Urinary bladder (tissue), 4 donors: ENCODE data around the gene VAT1. TPM values are rescaled to one million over a fixed set of nuclear protein-coding genes. Genes with fewer than 3 reads are reported as not detected.
"Not testable (repeated sequence)": the region's sequence is repeated elsewhere in the genome, so short reads cannot be mapped to it uniquely, and the experiment has no call there.

Experiments used
- DNase-seq: peaks from one replicate; pipeline ENCODE4 v3.0.0-alpha.2; 2015; ENCODE audit errors: extremely low spot score
- H3K27ac ChIP-seq: one replicate; pipeline ENCODE4 v1.5.1; 2013; ENCODE audit warnings: low read depth, mild to moderate bottlenecking, moderate library complexity
- H3K36me3 ChIP-seq: one replicate; pipeline ENCODE4 v1.6.1; 2013; ENCODE audit warnings: mild to moderate bottlenecking, moderate library complexity; ENCODE audit not compliant: insufficient read depth
- H3K4me1 ChIP-seq: one replicate; pipeline ENCODE4 v1.6.1; 2013; ENCODE audit warnings: mild to moderate bottlenecking, moderate library complexity; ENCODE audit not compliant: insufficient read depth
- H3K4me3 ChIP-seq: one replicate; pipeline ENCODE4 v1.5.1; 2013; ENCODE audit warnings: low read depth, low read length
- WGBS: extraction: QIAGEN DNeasy Blood & Tissue Kit; methylation state at CpG from one replicate; pipeline ENCODE4 v1.1.7; 2013; 5-methylcytosine and 5-hydroxymethylcytosine counted together
- polyA plus RNA-seq: library from polyadenylated mRNA; stranded (reverse); fragments of 200-250 nt; gene quantifications from one replicate; pipeline ENCODE4 v1.2.3, GENCODE V29; 2013
- total RNA-seq: library from RNA; depleted of rRNA; stranded (reverse); fragments of >200 nt; gene quantifications from one replicate; pipeline ENCODE4 v1.2.3, GENCODE V29; 2014
- donor health status: healthy with polysubstance abuse.
- donor health status: healthy.

Gene VAT1
- total and polyA plus RNA-seq, 2 donors, result 40.3 to 175 TPM

- 28% methylated on average over 18 of the region's 18 CpGs for WGBS
- Histone ChIP-seq H3K4me3 (peak within 1 kb of the TSS; percentile 68), H3K4me1 (no peaks in the 10 kb centered on the region), H3K27ac (peak within 1 kb of the TSS; percentile 90), H3K36me3 (no peaks in the 10 kb centered on the region)
- peak; percentile 47 for DNase-seq
These were observed 15.3 kb downstream of the VAT1 start, which contains the start of gene IFI35 for GRCh38 chr17:43006639-43007551. IFI35 (plus strand) TSS chr17:43006784; CDS start chr17:43006948, 164 bp downstream.

GRCh38 chr17:43003542-43004172 is 18.5 kb downstream of the VAT1 start:
- no peak for DNase-seq
- no peak overlapping the region for H3K4me3 ChIP-seq
- no peaks in the 10 kb centered on the region for H3K4me1 ChIP-seq
- 82% methylated on average over 5 of the region's 5 CpGs for WGBS
- no peak overlapping the region for H3K27ac ChIP-seq
- H3K36me3 ChIP-seq, result peaks cover 2% of the 10 kb centered on the region

GRCh38 chr17:43000894-43001293 is 21.3 kb downstream of the VAT1 start:
- 94% methylated on average over 13 of the region's 13 CpGs for WGBS
- H3K27ac ChIP-seq, H3K36me3 ChIP-seq, H3K4me3 ChIP-seq, DNase-seq, H3K4me1 ChIP-seq: not testable (repeated sequence)

DNA sequence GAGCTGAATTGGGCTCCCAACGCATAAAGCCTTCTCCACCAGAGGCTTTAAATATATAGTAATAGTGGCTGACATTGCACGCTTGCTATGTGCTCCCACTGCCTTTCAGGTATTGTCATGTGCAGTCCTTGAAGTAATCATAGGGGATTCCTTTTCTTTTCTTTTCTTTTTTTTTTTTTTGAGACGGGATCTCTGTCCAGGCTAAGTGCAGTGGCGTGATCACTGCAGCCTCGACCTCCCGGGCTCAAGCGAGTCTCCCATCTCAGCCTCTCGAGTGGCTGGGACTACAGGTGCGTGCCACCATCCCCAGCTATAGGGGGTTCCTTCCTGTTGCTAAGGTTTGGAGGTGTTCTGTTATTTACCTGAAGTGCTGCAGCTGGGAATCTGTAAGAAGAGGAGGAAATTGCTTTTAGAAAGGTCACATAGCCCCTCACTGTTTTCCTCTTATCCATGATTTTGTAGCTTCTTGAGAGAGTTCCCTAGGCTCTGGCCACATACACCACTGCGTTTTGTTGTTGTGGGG is 23.1 kb downstream of the VAT1 start:
- Histone ChIP-seq H3K4me1 (no peaks in the 10 kb centered on the region), H3K36me3 (peaks cover 2% of the 10 kb centered on the region), H3K4me3 (peak overlapping the region; percentile 55), H3K27ac (peak overlapping the region; percentile 90)
- 12% methylated on average over 10 of the region's 10 CpGs for WGBS
- DNase-seq, result no peak

GRCh38 chr17:42997984-42998938 is 23.9 kb downstream of the VAT1 start, which contains the start of gene RPL27:
RPL27 (plus strand) TSS chr17:42998419; CDS start chr17:42998751, 332 bp downstream.
- peak; percentile 99 for DNase-seq
- peak within 1 kb of the TSS; percentile 90 for H3K27ac ChIP-seq
- H3K4me1 ChIP-seq, result no peaks in the 10 kb centered on the region
- H3K4me3 ChIP-seq, result peak within 1 kb of the TSS; percentile 55
- WGBS, result under 1% methylated on average over 49 of the region's 49 CpGs
- peaks cover 2% of the 10 kb centered on the region for H3K36me3 ChIP-seq

DNA sequence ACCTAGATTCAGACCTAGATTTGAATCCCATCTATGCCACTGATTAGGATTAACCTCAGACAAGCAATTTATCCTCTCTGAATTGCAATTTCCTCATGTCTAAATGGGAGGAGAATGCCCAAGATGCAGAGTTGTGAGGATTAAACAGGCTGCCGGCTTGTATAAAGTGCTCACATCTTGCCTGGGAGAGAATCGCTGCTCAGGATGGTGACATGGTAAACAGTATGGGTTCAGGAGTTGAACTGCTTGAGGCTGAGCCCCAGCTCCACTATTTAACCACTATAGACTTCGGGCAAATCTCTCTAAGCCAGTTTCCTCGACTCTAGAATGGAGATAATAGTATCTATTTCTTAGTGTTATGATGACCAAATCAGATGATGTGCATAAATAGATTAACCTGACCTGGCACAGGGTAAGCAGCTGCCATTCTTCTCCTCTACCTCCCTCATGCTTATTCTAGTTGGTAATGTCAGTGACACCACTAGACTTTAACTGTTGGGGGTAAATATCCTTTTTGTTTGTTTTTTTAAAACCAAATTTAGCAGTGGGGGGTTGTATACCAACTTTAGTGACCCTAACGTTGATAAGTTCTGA is 24.7 kb downstream of the VAT1 start:
- DNase-seq, result no peak
- no peak overlapping the region for H3K27ac ChIP-seq
- no peak overlapping the region for H3K4me3 ChIP-seq
- WGBS, result 8% methylated on average over 5 of the region's 5 CpGs
- peaks cover 2% of the 10 kb centered on the region for H3K36me3 ChIP-seq
- H3K4me1 ChIP-seq, result no peaks in the 10 kb centered on the region

GRCh38 chr17:42993913-42994312 is 28.3 kb downstream of the VAT1 start:
- H3K27ac ChIP-seq, H3K36me3 ChIP-seq, H3K4me1 ChIP-seq, H3K4me3 ChIP-seq, DNase-seq: not testable (repeated sequence)
- 79% methylated on average over 10 of the region's 10 CpGs for WGBS

- Histone ChIP-seq H3K4me3 (no peak overlapping the region), H3K36me3 (peaks cover 9% of the 10 kb centered on the region), H3K27ac (no peak overlapping the region), H3K4me1 (no peaks in the 10 kb centered on the region)
- WGBS, result 77% methylated on average over 5 of the region's 5 CpGs
- no peak for DNase-seq
These were observed 29.3 kb downstream of the VAT1 start for GRCh38 chr17:42992872-42993271.

DNA sequence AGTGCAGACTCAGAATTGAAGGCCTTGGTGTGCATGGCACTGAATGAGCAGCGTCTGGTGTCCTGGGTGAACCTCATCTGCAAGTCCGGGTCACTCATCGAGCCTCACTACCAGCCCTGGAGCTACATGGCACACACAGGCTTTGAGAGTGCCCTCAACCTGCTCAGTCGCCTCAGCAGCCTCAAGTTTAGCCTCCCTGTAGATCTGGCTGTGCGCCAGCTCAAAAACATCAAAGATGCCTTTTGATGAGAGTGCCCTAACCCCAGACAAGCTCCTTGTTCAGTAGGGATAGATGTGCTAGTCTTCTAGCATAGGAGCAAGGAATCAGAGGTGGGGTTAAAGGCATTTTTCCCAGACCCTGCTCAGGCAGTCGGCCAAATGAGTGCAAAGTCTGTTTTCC is 30.7 kb downstream of the VAT1 start:
- Histone ChIP-seq H3K4me1 (no peaks in the 10 kb centered on the region), H3K27ac (no peak overlapping the region), H3K4me3 (no peak overlapping the region), H3K36me3 (peaks cover 12% of the 10 kb centered on the region)
- WGBS, result 92% methylated on average over 6 of the region's 6 CpGs
- DNase-seq, result no peak

GRCh38 chr17:42989726-42990652 is 32.2 kb downstream of the VAT1 start:
- WGBS, result 87% methylated on average over 6 of the region's 6 CpGs
- no peak for DNase-seq
- Histone ChIP-seq H3K36me3 (peaks cover 12% of the 10 kb centered on the region), H3K4me3 (no peak overlapping the region), H3K4me1 (no peaks in the 10 kb centered on the region), H3K27ac (no peak overlapping the region)

GRCh38 chr17:42989141-42989540 is 33.0 kb downstream of the VAT1 start:
- Histone ChIP-seq H3K27ac (no peak overlapping the region), H3K36me3 (peaks cover 12% of the 10 kb centered on the region), H3K4me1 (no peaks in the 10 kb centered on the region), H3K4me3 (no peak overlapping the region)
- no peak for DNase-seq
- 96% methylated on average over 5 of the region's 5 CpGs for WGBS

DNA sequence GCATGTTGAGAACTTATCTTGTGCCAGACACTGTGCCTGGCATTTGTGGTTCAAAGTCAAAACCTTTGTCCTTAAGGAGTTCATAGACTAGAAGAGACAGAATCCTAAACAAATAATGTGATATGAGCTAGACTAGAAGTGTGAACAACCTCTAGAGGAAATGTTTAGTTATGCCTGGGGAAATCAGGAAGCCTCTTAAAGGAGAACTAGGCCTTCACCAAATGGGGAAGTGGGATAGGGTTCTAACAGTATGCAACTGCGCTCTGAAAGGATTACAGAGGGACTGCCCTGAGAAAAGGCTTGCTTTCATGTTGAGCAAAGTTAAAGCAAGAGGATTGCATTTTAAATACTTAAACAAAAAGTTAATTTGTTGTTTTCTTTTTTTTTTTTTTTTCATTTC is 37.0 kb downstream of the VAT1 start:
- DNase-seq, result no peak
- peaks cover 12% of the 10 kb centered on the region for H3K36me3 ChIP-seq
- 60% methylated on average over 1 of the region's 1 CpG for WGBS
- peak overlapping the region; percentile 18 for H3K27ac ChIP-seq
- H3K4me3 ChIP-seq, result no peak overlapping the region
- no peaks in the 10 kb centered on the region for H3K4me1 ChIP-seq
